HL-60 (cell line): ENCODE data around the gene ZNF808.

Source experiments
- GABPA ChIP-seq: IDR thresholded peaks from 2 replicates; pipeline ENCODE4 v1.6.1; 2012; ENCODE audit warnings: low read depth
- POLR2AphosphoS5 ChIP-seq: IDR thresholded peaks from 2 replicates; pipeline ENCODE4 v1.6.1; 2012; ENCODE audit warnings: low read depth
- TF ChIP-seq, protein P1 (sequence below): IDR thresholded peaks from one replicate; pipeline ENCODE4 v1.5.1; 2011; ENCODE audit warnings: low read length, control low read depth, inconsistent platforms; ENCODE audit not compliant: insufficient read depth
- TF ChIP-seq, protein P2 (sequence below): IDR thresholded peaks from 2 replicates; pipeline ENCODE4 v1.6.1; 2012; ENCODE audit warnings: low read depth; ENCODE audit not compliant: insufficient replicate concordance

DNA sequence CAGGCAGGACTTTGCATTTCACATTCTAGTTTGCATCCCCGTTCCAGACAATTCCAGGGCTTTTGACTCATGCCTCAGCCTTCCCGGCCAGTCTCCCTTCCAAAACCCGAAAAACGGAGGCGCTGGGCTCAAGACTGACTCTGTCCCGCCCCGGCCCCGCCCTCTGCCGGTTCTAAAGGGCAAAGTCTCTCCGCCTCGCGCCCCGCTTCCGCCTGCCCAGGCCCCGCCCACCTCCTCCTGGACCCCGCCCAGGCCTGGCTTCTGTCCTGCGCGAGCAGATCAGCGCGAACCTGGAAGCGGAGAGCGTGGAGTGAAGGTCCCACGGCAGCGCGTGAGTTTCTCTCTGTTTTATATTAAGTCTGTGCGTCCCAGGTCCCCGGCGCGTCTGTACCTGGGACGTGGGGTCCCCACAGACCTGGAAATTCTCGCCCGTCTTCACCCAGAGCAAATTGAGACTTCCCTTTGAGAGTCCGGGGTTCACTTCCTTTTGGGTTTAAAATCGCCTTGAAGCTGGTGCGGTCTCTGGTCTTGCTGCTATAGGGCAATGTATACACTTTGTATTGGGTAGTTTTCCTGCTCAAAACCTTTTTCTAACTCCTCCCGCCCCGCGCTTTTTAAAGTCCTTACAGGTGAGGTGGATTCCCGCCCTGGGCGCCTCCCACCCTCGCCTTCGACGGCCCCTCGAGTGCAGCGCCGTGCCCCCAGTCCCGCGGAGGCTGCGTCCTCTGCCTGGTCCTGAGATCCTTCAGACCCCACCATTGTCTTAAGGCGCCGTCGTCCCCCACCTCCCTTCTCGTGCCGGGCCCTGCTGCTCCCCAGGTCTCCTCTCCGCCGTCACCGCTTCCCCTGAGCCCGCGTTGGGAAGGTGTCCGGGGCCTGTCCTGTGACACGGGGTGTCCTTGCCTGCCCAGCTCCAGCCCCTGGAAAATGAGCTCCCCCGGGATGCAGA lies 73.8 kb downstream of the ZNF808 start:
- TF ChIP-seq GABPA, result no peak; the same call in 1 of the 2 replicates
- TF ChIP-seq, protein P1, sequence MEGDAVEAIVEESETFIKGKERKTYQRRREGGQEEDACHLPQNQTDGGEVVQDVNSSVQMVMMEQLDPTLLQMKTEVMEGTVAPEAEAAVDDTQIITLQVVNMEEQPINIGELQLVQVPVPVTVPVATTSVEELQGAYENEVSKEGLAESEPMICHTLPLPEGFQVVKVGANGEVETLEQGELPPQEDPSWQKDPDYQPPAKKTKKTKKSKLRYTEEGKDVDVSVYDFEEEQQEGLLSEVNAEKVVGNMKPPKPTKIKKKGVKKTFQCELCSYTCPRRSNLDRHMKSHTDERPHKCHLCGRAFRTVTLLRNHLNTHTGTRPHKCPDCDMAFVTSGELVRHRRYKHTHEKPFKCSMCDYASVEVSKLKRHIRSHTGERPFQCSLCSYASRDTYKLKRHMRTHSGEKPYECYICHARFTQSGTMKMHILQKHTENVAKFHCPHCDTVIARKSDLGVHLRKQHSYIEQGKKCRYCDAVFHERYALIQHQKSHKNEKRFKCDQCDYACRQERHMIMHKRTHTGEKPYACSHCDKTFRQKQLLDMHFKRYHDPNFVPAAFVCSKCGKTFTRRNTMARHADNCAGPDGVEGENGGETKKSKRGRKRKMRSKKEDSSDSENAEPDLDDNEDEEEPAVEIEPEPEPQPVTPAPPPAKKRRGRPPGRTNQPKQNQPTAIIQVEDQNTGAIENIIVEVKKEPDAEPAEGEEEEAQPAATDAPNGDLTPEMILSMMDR, result no peak
- TF ChIP-seq, protein P2, sequence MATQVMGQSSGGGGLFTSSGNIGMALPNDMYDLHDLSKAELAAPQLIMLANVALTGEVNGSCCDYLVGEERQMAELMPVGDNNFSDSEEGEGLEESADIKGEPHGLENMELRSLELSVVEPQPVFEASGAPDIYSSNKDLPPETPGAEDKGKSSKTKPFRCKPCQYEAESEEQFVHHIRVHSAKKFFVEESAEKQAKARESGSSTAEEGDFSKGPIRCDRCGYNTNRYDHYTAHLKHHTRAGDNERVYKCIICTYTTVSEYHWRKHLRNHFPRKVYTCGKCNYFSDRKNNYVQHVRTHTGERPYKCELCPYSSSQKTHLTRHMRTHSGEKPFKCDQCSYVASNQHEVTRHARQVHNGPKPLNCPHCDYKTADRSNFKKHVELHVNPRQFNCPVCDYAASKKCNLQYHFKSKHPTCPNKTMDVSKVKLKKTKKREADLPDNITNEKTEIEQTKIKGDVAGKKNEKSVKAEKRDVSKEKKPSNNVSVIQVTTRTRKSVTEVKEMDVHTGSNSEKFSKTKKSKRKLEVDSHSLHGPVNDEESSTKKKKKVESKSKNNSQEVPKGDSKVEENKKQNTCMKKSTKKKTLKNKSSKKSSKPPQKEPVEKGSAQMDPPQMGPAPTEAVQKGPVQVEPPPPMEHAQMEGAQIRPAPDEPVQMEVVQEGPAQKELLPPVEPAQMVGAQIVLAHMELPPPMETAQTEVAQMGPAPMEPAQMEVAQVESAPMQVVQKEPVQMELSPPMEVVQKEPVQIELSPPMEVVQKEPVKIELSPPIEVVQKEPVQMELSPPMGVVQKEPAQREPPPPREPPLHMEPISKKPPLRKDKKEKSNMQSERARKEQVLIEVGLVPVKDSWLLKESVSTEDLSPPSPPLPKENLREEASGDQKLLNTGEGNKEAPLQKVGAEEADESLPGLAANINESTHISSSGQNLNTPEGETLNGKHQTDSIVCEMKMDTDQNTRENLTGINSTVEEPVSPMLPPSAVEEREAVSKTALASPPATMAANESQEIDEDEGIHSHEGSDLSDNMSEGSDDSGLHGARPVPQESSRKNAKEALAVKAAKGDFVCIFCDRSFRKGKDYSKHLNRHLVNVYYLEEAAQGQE, result no peak
- peak; percentile 54; the same call in 1 of the 2 replicates for TF ChIP-seq POLR2AphosphoS5
